ENCODE results near the gene SCGN. TPM values are rescaled to one million over a fixed set of nuclear protein-coding genes. Genes with fewer than 3 reads are reported as not detected.

Gene SCGN
- total and polyA plus RNA-seq, 4 donors = 0.07 to 2.7 (median 0.13) TPM

DNA sequence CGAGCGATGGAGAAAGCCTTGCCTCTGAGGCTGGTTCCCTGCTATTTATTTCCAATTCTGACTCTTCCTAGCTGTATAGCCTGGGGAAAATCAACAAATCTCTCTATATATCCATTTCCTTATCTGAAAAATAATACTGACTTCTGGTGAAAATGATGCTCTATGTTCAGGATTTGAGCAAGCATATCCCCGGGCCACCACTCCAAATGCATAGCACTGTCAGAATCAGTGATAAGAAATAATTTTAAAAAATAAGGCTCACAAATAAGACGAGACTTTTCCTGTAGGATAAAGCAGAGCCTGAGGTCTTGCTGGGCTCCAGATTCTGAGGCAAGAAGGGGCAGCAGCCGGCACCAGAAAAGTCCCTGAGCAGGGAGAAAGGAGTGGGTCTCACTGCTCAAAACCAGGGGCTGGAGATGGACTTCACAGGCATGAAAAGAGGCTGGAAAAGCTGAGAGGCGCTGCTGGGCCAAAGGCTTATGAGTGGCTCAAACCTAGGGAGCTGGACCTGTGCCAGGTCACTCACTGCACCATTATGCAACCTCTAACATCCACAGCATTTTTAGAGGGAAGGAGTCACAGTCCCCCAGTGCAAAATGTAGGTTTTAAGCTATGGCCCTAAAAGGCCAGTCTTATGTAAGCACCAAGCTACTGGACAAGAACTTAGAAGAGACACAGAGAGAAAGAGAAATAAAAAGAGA lies 54.4 kb downstream of the SCGN start:
- no peaks in the 10 kb centered on the region for H3K4me1 ChIP-seq (ENCODE audit: control insufficient read depth in 5 of 5, insufficient read depth in 5 of 5, low read length in 5 of 5)
- H3K9ac ChIP-seq (ENCODE audit: insufficient read depth in 1 of 2, low read length in 2 of 2) = no peak overlapping the region
- WGBS, 2 donors = 80 to 83% methylated on average over 6 of the region's 6 CpGs
- ATAC-seq (ENCODE audit: insufficient read depth, low FRiP score) (no peak), DNase-seq (peak in 2 of 3 donors; percentile 42 to 68)
- peaks cover 0 to 2% (median 0%) of the 10 kb centered on the region in 4 donors for H3K9me3 ChIP-seq (ENCODE audit: control insufficient read depth in 4 of 4, insufficient read depth in 3 of 4, low read length in 3 of 4)
- peaks cover 0 to 2% (median 0%) of the 10 kb centered on the region in 3 donors for H3K27me3 ChIP-seq (ENCODE audit: control insufficient read depth in 3 of 3, insufficient read depth in 3 of 3, low read length in 2 of 3)
- H3K36me3 ChIP-seq (ENCODE audit: control insufficient read depth in 4 of 4, insufficient read depth in 4 of 4, low read length in 4 of 4) = no peaks in the 10 kb centered on the region
- H3K27ac ChIP-seq (ENCODE audit: low read depth in 1 of 2, low read length in 1 of 2) = no peak overlapping the region
- H3K4me3 ChIP-seq = no peak overlapping the region
- TF ChIP-seq, protein P1, sequence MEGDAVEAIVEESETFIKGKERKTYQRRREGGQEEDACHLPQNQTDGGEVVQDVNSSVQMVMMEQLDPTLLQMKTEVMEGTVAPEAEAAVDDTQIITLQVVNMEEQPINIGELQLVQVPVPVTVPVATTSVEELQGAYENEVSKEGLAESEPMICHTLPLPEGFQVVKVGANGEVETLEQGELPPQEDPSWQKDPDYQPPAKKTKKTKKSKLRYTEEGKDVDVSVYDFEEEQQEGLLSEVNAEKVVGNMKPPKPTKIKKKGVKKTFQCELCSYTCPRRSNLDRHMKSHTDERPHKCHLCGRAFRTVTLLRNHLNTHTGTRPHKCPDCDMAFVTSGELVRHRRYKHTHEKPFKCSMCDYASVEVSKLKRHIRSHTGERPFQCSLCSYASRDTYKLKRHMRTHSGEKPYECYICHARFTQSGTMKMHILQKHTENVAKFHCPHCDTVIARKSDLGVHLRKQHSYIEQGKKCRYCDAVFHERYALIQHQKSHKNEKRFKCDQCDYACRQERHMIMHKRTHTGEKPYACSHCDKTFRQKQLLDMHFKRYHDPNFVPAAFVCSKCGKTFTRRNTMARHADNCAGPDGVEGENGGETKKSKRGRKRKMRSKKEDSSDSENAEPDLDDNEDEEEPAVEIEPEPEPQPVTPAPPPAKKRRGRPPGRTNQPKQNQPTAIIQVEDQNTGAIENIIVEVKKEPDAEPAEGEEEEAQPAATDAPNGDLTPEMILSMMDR (IDR thresholded peaks at IDR 0.05; ENCODE audit: control extremely low read depth, extremely low read depth) = no peak

DNA sequence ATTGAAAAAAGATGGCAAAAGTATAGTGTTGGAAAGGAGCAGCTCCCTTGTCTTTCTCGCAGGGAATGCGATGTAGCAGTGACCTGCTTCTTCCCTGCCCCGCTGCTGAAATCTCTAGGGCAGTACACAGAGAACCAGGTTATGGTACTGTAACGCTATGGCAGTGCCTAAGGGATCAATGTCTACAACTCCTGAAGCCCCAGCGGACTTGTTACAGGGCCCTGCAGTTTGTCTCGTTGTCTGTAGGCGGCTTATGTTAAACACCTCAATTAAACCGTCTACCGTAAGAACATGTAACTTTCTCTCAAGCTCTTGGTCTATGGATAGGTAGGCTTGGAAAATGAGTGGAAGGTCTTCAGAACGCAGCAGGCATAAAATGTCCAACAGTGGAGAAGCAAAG lies 57.7 kb downstream of the SCGN start:
- no peak overlapping the region for H3K4me3 ChIP-seq
- TF ChIP-seq, protein P1 (IDR thresholded peaks at IDR 0.05; ENCODE audit: control extremely low read depth, extremely low read depth) = no peak
- H3K4me1 ChIP-seq (ENCODE audit: control insufficient read depth in 5 of 5, insufficient read depth in 5 of 5, low read length in 5 of 5) = peaks cover 0 to 3% (median 0%) of the 10 kb centered on the region in 5 donors
- H3K27me3 ChIP-seq (ENCODE audit: control insufficient read depth in 3 of 3, insufficient read depth in 3 of 3, low read length in 2 of 3) = no peaks in the 10 kb centered on the region
- DNase-seq (no peak), ATAC-seq (ENCODE audit: insufficient read depth, low FRiP score) (no peak)
- 91 to 97% methylated on average over 10 of the region's 10 CpGs for WGBS, 2 donors
- H3K27ac ChIP-seq (ENCODE audit: low read depth in 1 of 2, low read length in 1 of 2) = no peak overlapping the region
- no peak overlapping the region for H3K9ac ChIP-seq (ENCODE audit: insufficient read depth in 1 of 2, low read length in 2 of 2)
- H3K9me3 ChIP-seq (ENCODE audit: control insufficient read depth in 4 of 4, insufficient read depth in 3 of 4, low read length in 3 of 4) = peaks cover 0 to 2% (median 0%) of the 10 kb centered on the region in 4 donors
- no peaks in the 10 kb centered on the region for H3K36me3 ChIP-seq (ENCODE audit: control insufficient read depth in 4 of 4, insufficient read depth in 4 of 4, low read length in 4 of 4)

DNA sequence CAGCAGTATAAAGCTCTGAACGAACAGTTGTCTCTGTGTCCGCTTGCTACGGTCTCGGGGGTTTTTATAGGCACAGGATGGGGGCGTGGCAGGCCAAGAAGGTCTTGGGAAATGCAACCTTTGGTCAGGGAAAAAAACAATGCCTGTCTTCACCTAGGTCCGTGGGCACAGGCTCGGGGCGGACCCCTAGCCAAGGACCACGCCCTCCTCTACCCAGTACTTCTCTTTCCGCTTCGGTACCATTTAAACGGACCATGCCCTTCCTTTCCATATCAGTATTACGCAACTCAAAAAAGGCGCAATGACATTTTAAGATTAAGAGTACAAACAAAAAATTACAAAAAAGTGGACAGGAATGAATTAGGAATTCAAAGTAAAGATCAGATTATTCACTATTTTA lies 58.3 kb downstream of the SCGN start:
- Histone ChIP-seq H3K36me3 (ENCODE audit: control insufficient read depth in 4 of 4, insufficient read depth in 4 of 4, low read length in 4 of 4) (no peaks in the 10 kb centered on the region), H3K9ac (ENCODE audit: insufficient read depth in 1 of 2, low read length in 2 of 2) (no peak overlapping the region), H3K27me3 (ENCODE audit: control insufficient read depth in 3 of 3, insufficient read depth in 3 of 3, low read length in 2 of 3) (no peaks in the 10 kb centered on the region), H3K9me3 (ENCODE audit: control insufficient read depth in 4 of 4, insufficient read depth in 3 of 4, low read length in 3 of 4) (peaks cover 0 to 2% (median 0%) of the 10 kb centered on the region in 4 donors), H3K27ac (ENCODE audit: low read depth in 1 of 2, low read length in 1 of 2) (no peak overlapping the region), H3K4me3 (no peak overlapping the region), H3K4me1 (ENCODE audit: control insufficient read depth in 5 of 5, insufficient read depth in 5 of 5, low read length in 5 of 5) (peaks cover 0 to 3% (median 0%) of the 10 kb centered on the region in 5 donors)
- 73 to 86% methylated on average over 14 of the region's 14 CpGs for WGBS, 2 donors
- ATAC-seq (ENCODE audit: insufficient read depth, low FRiP score) = no peak
- no peak for DNase-seq
- TF ChIP-seq, protein P1 (IDR thresholded peaks at IDR 0.05; ENCODE audit: control extremely low read depth, extremely low read depth) = no peak

Data from lung (tissue), 12 donors.